GM21423 (cell line): Measurements from ENCODE around the gene GRID1.

ENCODE experiments used
- ATAC-seq: cut with Tn5 transposase; IDR thresholded peaks from one replicate; pipeline ENCODE4 v1.9.1; 2021; ENCODE audit warnings: mild to moderate bottlenecking, moderate library complexity; ENCODE audit not compliant: unreplicated experiment

Gene GRID1

DNA sequence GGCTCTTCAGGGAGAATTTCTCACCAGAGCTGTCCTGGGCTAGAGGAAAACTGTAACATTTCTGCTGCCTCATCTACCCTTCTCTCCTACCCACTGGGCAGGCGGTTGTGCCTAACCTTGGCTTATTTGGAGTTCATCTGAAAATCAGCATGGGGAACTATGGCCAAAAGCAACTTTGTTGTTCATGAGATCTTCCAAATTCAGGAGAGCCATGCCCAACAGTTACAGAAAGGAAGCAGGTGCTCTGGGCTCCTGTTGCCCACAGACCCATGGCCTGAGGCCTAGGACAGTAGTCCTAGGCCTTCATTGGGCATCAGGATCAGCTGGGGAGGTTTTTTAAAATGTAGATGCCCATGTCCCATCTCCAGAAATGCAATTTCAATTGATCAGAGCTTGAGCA, 85.2 kb downstream of the GRID1 start:
- no peak for ATAC-seq

DNA sequence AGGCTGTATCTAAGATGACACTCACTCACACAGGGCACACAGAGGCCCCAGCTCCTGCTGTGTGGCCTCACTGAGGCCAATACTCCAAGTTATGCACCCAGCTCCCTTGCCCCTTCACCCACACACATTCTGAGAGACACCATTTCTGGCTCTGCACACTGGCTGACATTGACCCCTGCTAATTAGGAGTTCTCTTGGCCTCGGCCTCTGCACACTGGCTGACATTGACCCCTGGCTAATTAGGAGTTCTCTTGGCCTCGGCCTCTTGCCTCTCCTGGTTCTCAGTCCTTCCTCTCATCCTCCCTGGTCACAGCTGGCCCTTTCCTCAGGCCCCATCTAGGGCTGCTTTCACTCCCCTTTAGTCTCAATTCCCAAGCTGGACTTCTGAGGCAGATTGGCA, 97.3 kb downstream of the GRID1 start:
- no peak for ATAC-seq

DNA sequence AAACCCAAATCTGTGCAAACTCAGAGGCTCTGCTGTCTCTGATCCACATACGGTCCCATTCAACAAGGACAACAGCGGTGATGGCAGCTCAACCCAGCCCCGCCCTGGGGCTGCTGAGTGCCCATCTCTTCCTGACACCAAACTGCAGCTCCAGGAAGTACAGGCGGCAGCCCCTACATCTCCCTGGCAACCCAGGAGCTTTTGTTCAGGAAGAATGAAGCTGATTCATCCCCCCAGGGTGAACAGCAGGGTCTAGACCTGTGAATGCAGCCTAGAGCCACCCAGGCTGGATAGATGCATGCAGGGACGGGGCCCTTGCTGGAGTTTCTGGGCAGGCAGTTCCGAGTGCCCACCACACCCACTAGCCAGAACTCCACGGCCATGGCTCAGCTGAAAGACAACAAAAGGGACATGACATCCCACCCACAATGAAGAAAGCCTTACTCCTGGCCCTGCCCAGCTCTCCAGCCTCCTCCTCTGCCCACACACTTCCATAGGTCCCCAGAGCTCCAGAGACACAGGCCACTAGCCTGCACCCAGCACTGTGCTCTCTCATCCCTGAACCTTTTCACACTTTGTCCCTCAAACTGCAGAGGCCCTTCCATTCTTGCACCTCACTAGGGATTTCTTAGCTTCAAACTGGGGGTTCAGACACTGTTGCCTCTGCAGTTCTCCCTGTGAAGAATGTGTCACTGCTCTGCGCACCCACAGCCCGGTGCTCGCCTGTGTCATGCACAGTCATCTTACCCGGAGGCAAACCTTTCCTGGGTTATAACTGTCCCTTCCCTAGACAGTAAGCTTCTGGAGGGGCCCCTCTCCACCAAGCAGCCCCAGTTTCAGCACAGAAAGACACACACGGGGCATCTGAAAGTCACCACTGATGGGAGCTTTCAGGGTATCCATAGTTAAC, 99.1 kb downstream of the GRID1 start:
- ATAC-seq, result no peak

DNA sequence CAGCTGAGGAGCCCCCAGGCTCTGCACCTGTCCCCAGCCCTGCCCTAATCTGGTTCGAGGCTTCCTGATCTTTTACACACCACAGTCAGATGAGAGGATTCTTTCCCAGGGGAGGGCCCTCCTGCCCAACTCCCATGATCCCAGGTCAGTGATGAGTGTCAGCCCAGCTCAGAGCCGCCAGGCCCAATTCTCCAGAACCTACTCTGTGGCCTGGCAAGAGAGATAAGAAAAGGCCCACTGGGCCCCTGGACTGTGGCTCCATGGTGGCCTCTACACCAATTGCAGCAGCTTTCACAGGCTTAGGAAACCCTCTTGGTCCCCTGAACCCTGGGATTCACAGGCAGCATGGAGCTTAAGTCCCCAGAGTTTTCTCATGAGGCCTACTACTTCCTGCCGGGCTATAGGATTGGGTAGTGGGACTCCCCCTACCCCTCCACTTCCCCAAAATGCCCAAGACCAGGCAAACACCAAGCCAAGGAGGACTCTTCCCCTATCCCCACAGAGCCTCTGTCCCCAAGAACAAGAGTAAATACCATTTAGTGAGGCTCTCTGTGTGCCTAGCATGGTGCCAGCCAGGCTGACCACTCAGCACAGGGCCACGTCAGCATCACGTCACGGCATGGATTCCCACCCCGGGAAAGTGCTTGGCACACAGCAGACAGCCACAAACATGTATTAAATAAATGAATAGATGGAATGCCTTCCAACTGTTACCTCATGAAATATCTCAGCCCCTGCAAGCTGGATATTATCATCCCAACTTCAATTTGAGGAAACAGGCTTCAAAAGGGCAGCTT, 100.0 kb downstream of the GRID1 start:
- ATAC-seq, result no peak

DNA sequence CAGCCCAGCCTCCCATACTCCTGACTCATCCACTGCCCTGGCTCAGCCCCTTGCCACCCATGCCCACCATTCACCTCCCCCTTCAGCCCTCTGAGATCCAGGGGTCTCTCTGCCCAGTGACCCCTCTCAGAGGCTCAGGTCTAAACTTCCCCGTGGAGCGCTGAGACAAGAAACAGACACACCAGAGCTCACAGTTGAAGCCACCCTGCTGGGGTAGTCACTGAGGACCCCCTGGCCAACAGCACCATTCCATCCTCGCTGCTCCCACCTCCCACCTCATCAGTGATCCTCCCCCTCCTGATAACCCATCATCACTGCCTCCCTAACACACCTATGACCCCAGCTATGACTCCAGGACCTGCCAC, 100.7 kb downstream of the GRID1 start:
- ATAC-seq, result no peak

DNA sequence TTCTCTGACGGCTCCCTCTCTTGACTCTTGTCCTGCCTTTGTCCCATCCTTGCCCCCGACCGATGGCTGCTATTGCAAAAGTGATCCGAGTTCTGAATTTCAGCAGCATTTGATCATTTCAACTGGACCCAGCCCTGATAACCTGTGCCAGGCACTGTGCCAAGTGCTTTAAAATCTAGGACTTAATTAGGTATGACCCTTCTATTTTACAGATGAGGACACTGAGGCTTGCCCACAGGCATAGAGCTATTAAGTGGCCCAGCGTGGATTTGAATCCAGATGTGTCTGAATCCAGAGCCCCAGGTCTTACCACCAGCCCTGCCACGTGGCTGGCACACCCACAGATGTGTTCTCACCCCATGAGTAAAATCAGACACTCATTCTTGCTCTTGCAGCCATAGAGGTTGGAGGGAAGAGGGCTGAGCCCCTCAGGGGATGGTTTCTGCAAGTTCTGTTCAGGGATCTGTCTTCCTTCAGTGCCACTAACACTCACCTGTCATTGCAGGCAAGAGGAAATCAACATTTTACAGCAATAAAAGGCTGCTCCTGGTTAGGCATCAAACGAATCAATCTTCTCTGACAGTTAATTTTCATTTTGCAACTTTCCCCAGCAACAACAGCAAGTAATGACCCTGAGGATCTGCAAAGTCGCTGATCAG, 101.2 kb downstream of the GRID1 start:
- no peak for ATAC-seq

DNA sequence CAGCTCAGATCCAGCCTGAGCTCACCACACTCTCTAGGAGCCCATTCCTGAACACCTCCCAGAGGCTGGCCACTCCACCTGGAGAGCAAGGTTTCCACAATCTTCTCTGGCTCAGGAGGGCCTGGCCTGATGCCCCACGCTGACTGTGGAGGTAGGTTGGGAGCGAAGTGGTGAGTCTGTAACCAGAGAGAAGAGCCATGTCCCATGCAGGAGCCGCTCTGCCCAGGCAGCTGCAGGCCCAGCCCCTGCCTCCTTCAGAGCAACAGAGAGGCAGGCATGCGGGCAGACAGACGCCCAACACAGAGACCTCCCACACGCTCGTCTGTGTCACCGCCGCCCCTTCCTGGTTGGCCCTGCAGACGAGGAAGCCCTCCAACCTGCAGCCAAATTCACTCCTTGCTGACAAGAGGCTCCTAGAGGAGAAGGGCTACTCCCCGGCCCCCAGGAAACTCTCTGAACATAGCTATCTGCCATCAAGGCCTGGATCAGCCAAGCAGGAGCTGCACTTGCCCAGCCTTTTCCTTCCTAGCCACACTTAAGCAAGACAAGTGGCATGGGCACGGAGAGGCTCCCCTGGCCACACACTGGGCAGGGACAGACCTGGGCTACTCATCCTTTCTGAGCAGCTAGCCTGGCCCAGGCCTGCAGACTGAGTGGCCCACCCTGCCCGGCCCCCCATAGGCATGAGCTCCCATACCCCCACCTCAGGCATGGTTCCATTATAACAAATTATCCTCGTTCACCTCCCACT, 101.9 kb downstream of the GRID1 start:
- ATAC-seq, result no peak

DNA sequence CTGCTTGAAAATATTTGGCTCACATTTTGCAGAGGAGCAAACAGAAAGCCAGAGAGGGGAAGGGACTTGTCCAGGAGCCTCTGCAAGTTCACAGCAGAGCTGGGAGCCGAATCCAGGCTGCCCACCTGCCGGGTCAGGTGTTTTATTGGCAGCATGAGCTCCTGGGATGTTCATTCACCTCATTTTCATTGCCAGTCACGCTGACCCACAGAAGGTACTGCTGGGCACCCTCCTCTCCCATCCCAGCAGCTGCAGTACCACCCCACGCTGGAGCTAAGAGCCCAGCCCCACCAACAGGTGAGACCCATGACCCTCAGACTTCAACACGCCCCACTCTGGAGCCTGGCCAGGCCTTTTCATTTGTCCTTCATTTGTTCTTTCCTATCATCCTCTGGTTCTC, 102.7 kb downstream of the GRID1 start:
- ATAC-seq, result no peak

DNA sequence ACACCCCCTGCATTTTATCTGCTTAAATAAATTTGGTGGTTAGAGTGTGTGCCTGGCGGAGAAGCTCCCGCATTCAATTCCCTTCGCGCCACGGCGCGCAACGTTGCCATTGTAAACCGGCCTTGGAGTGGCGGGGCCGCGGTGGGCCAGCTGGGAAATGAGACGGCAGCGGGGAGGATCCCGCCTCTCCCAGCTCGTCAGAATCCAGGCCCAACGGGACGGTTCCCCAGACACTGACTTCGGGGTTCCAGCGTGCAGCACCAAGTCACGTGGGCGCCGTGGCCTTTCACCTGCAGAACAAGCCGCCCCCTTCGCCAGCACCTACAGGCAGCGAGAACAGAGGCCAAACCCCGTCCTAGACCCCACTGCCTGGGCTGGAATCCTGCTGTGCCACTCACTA, 103.4 kb downstream of the GRID1 start:
- no peak for ATAC-seq

DNA sequence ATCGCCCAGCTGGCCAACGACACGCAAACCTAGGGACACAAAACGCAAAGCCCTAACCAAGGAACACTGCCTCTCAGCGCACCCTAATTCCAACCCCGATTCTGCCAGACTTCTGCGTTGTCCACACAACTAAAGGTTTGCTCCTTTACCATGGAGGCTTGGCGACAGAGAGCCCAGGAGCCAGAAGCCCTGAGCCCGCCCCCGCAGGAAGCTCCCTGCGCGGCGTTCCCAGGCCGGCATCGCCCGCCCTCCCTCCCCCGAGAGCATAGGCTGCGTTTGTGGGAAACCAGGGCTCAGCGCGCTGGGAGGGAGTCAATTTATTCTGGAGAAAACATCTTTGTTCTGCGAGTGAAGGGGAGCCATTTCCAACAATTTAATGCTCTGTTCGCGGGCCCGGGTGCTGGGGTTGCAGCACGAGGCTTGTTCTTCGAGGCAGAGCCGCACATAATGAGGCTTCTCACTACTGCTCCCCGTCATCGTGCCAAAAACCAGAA, 103.9 kb downstream of the GRID1 start:
- ATAC-seq, result no peak

DNA sequence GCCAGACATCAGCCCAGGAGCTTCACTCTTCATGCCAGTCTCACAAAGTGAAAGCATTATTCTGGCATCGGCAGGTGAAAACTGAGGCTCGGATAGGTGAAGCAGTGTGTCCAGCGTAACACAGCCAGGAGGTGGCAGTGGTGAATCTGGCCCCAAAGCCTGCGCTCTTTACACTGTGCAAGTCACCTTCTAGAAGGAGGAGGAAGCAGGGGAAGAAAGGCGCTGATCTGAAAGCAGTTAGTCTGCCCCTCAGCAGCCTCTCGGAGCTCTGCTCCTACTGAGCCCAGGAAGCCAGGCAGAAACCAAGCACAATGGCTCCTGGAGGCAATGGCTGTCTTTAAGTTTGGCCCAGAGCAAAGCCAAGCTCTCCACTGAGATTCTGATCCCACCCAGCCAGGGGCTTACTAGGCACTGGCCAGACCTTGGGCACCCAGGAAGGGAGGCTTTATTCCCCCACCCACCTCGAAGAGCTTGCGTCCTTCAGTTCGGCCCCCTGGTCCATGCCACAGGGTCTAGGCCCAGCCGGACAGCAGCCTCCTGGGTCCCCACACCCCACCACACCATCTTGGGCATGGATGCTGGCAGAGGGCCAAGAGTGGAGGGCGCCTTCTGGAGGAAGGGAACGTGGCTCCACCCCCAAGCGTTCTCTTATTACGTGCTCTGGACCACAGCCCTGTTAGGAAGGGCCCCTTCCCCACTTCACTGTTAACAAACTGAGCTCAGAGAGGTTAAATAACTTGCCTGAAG, 104.5 kb downstream of the GRID1 start:
- no peak for ATAC-seq

DNA sequence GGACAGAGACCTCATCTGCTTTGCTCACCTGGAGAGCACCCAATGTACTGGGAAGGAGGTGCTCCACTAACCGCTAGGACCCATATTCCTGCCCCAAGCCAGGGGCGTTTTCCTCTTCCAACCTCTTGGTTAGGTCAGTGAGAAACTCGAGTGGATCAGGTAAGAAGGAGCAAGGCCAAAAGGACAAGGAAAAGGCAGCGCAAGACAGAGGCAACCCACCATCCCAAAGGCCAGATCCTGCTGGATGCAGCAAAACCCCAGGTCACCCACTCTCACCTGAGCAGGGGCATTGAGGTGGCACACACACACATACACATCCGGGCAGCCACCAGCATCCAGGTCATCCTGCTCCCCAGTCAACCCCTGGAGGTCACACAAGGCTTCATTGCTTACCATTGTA, 105.1 kb downstream of the GRID1 start:
- no peak for ATAC-seq

DNA sequence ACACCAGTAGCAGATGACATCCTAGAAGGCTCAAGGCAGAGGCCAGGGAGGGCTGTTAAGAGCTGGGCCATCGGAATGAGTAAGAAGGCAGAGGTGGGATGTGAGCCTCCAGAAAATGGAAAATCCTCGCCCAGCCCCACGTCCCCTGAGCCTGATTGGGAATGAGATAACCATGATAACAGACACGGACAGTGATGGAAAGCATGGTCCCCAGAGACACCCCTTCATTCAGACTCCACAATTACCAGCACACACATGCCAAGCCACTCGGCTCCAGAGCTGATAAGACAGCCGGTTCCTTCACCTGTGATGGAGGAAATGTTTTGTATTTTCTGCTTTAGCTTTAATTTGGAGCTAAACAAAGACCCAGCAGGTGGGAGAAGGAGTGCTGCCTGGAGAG, 106.0 kb downstream of the GRID1 start:
- no peak for ATAC-seq

DNA sequence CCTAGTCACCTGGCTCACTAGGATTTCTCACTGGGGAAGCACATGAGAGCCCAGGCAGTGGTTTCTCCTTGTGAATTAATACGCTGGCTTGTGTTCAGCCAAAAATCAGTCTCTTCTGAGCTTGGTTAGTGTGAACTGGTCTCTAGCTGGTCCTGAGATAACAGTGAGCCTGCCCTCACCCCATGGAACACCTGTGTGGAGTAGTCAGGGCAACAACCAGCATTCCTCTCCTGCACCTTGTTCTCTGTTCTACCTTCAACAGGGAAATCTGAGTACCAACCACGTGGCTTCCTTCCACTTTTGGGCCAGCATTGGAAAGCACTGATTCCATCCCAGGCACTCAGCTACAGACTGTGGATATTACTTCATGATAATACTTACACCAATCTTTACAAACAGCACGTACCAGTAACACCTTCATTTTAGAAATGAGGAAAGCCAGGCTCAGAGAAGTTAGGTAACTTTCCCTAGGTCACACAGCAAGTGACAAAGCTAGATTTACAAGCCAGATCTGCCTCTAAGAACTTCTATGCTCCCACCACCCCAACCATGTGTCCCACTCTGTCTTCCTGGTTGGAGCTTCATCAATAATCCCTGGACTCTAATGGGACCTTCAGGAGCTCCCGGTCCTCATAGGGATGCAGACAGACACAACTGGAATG, 106.6 kb downstream of the GRID1 start:
- no peak for ATAC-seq

DNA sequence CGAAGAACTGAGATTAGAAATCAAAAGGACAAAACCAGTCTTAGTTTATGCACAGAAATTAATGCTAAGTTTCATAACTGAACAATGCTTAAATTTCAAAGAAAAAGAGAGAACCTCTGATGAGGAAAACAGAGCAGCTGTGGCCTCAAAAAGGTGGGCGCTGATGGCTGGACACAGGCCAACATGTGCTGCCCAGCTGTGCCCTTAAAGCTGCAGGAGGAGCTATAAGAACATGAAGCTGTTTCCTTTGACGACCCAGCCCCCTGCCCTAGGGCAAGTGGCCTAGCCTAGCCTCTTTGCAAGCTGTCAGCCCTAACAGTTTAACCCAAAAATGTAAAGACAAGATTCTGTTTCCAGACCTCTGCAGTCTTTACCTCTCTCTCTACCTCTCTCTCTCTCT, 107.7 kb downstream of the GRID1 start:
- no peak for ATAC-seq

DNA sequence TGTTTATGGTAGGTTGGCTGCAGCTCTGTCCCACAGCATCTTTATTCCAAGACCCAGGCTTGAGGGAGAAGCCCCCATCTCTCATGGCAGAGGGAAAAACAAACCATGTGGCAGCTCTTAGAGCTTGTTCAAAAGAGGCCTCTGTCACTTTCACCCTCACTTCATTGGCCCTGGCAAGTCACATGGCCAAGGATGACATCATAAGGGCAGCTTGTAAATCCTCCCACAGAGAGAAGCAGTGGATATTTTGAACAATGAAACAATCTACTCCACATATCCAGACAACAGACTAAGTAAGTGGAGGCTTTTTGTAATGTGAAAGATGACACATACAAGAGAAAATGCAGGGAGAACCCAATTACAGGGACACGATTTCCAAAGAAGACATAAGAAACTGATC, 108.1 kb downstream of the GRID1 start:
- ATAC-seq, result no peak

DNA sequence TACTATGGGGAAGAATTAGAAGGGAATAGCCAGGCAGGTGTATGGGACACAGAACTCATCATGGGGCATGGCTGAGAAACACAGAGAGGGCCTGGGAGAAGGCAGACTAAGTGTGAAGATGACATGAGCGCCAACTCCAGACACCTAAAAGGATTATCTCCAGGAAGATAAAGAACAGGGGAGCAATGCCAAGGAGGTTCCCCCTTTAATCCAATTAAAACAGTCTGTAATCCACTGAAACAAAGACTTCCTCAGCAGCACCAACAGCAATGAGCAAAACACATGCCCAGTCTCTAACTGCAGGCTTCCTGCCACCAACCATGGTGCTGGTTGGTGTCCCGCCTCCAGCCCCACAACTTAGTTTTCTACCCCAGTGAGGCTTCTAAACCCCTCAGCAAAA, 108.9 kb downstream of the GRID1 start:
- no peak for ATAC-seq

DNA sequence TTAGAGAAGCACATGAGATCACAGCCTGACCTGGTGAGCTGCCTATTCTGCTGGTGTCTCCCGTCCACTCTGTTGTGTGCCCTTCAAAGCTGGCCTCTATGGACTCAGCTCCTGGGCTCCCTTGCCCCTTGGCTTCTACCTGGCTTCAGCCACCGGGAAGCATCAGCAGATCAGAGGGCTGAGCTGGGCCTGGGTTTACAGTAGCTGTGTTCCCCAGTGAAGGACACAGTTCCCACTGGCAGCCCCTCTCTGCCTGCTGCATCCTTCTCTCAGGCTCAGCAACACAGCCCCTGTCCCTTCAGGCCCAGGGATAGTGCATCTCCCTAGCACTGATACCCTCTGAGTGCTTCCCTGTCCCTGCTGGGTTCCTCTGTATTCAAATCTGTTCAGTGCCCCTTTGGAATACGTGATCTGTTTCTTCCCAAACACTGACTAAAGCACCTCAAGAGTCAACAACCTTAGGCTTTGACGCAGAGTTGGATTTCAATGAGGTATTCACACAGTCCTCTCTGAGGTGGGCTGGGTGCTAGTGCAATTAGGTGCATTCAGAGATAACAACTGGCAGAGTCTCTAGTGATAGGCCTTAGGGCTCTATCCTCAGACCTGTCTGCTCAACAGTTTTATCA, 109.8 kb downstream of the GRID1 start:
- no peak for ATAC-seq
